Neural cell (in vitro differentiated cells): ENCODE data around the gene GPLD1.

Experiments
- EP300 ChIP-seq: fragments of 450-650 bp; conservative IDR thresholded peaks from 2 replicates; pipeline ENCODE4 v1.6.1; 2014; ENCODE audit warnings: antibody characterized with exemption, mild to moderate bottlenecking, moderate library complexity; ENCODE audit not compliant: poor library complexity, severe bottlenecking
- EZH2 ChIP-seq: fragments of 200-600, 300-800 bp; shearing (Covaris generic), sonication (generic); IDR thresholded peaks from 2 replicates; pipeline ENCODE4 v1.6.1; 2014; ENCODE audit warnings: antibody characterized with exemption, low read length, borderline replicate concordance, mild to moderate bottlenecking; ENCODE audit not compliant: insufficient read depth, poor library complexity, severe bottlenecking
- TF ChIP-seq, protein P1 (sequence below): fragments of 450-650 bp; IDR thresholded peaks from 2 replicates; pipeline ENCODE4 v1.5.1; 2014; ENCODE audit warnings: antibody characterized with exemption, mild to moderate bottlenecking, moderate library complexity; ENCODE audit not compliant: poor library complexity, severe bottlenecking
- TF ChIP-seq, protein P2 (sequence below): IDR thresholded peaks from 2 replicates; pipeline ENCODE4 v1.6.1; 2012; ENCODE audit warnings: borderline replicate concordance

DNA sequence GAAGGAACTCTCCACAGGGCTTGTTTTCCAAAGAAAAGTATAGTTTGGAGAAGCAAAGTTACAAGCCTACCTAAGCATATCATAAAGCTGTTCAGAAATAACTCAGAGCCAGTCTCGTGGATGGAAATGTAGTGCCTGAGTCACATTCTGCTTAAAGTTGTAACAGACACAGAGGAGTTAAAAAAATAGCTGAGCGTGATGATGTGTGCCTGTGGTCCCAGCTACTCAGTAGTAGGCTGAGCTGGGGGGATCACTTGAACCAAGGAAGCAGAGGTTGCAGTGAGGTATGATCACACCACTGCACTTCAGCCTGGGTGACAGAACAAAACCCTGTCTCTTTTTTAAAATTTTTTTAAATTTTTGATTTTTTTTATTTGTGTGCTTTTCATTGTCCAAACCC lies 12.0 kb upstream of the GPLD1 start:
- TF ChIP-seq EP300 (no peak), EZH2 (no peak)
- TF ChIP-seq, protein P1, sequence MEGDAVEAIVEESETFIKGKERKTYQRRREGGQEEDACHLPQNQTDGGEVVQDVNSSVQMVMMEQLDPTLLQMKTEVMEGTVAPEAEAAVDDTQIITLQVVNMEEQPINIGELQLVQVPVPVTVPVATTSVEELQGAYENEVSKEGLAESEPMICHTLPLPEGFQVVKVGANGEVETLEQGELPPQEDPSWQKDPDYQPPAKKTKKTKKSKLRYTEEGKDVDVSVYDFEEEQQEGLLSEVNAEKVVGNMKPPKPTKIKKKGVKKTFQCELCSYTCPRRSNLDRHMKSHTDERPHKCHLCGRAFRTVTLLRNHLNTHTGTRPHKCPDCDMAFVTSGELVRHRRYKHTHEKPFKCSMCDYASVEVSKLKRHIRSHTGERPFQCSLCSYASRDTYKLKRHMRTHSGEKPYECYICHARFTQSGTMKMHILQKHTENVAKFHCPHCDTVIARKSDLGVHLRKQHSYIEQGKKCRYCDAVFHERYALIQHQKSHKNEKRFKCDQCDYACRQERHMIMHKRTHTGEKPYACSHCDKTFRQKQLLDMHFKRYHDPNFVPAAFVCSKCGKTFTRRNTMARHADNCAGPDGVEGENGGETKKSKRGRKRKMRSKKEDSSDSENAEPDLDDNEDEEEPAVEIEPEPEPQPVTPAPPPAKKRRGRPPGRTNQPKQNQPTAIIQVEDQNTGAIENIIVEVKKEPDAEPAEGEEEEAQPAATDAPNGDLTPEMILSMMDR = no peak
- TF ChIP-seq, protein P2, sequence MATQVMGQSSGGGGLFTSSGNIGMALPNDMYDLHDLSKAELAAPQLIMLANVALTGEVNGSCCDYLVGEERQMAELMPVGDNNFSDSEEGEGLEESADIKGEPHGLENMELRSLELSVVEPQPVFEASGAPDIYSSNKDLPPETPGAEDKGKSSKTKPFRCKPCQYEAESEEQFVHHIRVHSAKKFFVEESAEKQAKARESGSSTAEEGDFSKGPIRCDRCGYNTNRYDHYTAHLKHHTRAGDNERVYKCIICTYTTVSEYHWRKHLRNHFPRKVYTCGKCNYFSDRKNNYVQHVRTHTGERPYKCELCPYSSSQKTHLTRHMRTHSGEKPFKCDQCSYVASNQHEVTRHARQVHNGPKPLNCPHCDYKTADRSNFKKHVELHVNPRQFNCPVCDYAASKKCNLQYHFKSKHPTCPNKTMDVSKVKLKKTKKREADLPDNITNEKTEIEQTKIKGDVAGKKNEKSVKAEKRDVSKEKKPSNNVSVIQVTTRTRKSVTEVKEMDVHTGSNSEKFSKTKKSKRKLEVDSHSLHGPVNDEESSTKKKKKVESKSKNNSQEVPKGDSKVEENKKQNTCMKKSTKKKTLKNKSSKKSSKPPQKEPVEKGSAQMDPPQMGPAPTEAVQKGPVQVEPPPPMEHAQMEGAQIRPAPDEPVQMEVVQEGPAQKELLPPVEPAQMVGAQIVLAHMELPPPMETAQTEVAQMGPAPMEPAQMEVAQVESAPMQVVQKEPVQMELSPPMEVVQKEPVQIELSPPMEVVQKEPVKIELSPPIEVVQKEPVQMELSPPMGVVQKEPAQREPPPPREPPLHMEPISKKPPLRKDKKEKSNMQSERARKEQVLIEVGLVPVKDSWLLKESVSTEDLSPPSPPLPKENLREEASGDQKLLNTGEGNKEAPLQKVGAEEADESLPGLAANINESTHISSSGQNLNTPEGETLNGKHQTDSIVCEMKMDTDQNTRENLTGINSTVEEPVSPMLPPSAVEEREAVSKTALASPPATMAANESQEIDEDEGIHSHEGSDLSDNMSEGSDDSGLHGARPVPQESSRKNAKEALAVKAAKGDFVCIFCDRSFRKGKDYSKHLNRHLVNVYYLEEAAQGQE = no peak
